CMK (cell line): ENCODE data around the gene IL1RN.

Experiments used
- DNase-seq: peaks from one replicate; pipeline ENCODE4 v3.0.0-alpha.2; 2010; ENCODE audit warnings: low read depth

Gene IL1RN

DNA sequence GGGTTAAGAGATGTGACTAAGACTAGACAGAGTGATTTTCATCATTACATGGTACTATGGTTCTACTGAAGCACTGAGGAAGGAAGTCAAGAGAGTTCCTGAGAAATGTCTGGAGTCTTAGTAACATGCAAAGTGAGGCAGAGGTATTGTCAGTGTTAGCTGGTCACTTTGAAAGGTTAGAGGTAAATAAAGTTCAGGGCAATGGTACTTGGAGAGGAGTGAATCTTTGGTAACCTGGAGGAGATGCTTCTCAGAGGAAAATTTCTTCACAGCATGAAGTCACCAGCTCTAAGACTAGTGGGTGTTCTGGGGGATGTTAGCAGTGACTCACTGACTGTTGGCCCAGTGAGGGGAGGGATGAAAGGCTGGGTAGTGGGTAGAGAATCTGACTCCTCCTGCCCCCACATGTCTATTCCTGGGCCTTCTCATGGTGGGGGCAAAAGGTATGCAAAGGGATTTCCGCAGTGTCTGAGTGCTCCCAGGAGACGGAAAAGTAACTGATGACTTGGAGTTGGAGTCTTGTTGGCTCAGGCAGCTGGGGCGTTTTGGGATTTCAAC, 23.3 kb upstream of the IL1RN start:
- no peak for DNase-seq

- DNase-seq = no peak
These were observed 22.2 kb upstream of the IL1RN start for GRCh38 chr2:113105047-113105785.

DNA sequence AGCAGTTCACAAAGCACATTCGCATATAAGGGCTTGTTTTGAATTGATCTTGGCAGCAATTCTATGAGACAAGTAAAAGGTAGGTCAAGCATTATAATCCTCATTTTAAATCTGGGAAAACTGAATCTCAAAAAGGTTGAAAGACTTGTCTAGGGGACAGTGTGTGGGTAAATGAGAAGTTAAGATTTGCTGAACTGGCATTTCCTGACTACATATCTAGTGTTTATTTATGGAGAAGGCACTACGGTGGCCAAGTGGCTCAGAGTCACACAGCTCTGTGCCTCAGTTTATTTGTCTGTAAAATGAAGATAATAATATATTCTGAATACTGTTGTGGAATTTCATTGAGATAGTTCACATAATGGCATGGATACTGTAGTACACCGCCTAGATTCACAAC, 16.3 kb upstream of the IL1RN start:
- DNase-seq = no peak

DNA sequence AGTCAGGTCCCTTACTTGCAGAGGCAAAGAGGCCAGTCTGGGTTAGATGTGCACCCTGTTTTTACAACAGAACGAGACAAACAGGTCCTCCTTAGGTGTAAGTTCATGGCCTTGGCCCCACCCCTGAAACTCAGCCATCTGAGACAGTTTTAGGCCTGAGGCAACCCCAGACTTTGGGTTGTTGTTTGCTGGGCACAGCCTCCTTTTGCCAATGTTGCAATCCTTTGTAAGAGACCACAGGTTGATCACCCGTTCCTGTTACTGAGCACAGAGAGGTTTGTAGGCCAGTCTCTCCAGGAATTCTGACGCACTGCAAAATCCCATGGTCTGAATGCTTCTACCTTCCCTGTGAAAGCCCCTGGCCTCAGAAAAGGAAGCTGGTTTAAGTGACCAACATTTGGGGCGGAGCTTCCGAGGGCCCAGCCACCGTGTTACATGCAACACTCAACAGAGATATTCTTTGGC, 15.5 kb upstream of the IL1RN start:
- no peak for DNase-seq

GRCh38 chr2:113112441-113112840, 15.0 kb upstream of the IL1RN start:
- no peak for DNase-seq

GRCh38 chr2:113112871-113113270, 14.5 kb upstream of the IL1RN start:
- no peak for DNase-seq

DNA sequence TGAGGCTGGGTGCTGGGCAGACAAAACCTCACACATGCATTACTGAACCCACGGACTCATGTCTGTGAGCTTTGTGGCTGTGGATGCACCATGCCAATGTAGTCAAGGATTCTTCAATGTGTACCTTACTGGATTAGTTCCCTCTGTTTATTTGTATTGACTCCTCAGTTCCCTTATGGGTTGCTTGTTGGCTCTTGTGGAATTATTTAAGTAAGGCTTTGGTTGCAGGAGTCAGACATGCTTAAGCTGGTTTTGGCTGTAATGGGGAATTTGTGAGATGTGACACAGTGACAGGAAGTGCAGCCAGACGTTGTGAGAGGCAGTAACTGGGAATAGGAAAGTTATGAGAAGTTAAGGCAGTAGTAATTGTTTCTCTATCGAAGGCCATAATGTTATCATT, 13.6 kb upstream of the IL1RN start:
- DNase-seq = no peak

GRCh38 chr2:113114224-113114945, 13.0 kb upstream of the IL1RN start:
- DNase-seq = no peak

GRCh38 chr2:113114996-113115395, 12.4 kb upstream of the IL1RN start:
- DNase-seq = no peak

- DNase-seq = no peak
These were observed 11.1 kb upstream of the IL1RN start for GRCh38 chr2:113116100-113116958.

DNA sequence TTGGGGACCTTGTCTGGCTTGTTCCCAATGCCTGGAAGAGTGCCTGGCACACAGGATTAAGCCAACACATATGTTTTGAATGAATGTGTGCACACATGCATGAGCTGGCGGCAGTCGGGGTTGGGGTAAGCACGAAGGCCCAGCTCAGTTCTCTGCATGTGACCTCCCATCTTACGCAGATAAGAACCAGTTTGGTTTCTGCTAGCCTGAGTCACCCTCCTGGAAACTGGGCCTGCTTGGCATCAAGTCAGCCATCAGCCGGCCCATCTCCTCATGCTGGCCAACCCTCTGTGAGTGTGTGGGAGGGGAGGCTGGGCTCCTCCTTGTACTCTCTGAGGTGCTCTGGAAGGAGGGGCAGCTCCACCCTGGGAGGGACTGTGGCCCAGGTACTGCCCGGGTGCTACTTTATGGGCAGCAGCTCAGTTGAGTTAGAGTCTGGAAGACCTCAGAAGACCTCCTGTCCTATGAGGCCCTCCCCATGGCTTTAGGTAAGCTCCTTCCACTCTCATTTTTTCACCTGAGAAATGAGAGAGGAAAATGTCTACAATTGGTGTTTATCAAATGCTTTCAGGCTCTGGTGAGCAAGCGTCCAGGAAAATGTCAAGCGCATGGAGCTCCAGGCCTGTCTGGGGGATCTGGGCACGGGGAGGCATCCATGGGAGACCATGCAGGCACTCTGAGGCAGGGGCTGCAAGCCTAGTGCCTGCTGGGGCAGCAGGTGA, 9.7 kb upstream of the IL1RN start:
- no peak for DNase-seq

DNA sequence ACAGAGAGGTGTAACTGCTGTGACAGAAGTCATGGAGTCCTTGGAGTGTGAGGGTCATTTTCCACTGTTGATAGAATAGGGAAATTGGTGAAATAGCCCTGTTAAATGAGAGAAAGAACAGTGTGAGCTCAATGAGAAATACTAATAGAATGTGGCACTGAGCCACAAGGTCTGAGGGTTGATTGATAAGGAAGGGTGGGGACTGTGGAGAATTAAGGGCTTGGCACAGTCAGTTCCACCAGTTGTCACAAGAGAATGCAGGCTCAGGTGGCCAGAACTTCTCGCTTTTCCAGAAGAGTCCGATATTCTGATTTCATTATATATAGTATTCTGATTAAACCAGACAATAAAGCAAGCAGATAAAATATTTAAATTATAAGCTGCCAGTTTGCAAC, 9.1 kb upstream of the IL1RN start:
- DNase-seq = no peak

- no peak for DNase-seq
These were observed 8.3 kb upstream of the IL1RN start for GRCh38 chr2:113119111-113119510.

- no peak for DNase-seq
These were observed 6.5 kb upstream of the IL1RN start for GRCh38 chr2:113120861-113121260.

DNA sequence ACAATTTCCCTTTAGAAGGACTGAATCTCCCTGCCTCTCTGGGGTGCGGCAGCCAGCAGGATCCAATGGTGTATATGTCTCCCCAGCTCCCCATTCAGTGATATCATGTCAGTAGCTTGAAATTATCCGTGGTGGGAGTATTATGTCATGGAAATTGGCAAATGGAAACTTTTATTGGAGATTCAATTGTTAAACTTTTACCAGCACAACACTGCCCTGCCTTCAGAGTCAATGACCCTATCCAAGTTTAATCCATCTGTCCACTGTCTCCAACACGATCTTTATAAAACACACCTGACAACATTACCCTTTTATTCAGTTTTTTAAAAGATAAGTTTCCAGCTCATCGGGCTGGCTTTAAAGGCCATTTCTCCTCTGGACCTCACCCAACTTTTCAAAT, 5.0 kb upstream of the IL1RN start:
- no peak for DNase-seq

DNA sequence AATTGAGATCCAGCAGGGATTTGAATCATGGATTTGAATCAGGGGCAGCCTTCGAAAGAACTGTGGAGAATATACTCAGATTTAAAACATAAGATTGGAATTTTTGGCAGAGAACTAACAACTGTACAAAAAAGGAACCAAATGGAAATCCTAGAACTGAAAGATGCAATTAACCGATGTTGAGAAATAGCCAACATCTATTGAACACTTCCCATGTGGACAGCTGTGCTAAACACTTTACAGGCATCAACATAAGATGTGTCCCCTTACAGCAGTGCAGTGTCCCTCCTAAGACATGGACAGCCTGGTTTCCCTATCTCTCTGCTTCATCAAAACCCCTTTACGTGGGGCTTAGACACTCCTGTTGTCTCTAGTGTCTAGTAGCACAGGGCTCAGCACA, 3.7 kb upstream of the IL1RN start:
- DNase-seq = no peak

DNA sequence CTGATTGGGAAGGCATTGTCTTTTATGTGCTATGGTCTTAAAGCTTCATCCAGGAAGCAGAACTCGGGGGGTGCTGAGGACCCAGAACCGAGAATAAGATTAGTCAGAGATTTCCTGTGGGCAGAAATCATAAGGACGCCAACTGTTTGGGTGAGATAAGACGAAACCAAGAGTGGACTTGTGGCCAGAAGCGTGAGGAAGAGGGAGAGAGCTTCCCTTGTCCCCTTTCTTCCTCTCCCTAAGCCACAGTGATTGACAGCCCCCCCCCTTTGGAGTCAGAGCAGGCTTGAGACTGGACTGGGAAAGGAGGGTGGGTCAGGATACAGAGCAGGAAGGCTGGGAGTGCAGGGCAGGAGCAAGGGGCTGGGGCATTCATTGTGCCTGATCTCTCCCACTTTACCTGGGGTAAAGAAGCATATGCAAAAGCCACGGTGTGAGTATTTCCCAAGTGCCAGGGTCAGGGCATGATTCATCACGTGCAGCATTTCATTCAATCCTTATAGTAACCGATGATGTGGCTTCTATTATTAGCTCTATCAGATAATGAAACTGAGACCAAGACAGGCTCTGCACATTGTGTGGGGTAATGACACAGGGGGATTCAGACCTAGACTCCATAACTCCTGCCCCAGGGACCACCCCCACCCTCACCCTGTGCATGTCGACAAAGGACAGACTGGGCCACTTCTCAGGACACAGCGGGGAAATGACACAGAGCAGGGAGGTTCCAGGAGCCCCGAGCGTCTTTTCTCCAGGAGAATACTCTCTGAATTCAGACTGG, 3.0 kb upstream of the IL1RN start:
- peak; percentile 60 for DNase-seq

- DNase-seq = no peak
These were observed 2.2 kb upstream of the IL1RN start for GRCh38 chr2:113124984-113125855.

GRCh38 chr2:113127646-113128570, 510 bp downstream of the IL1RN start:
- no peak for DNase-seq
